NCI-H345 treated with DMSO at 0.1 percent for 48 hours (cell line): ENCODE data around the gene DMRTC2.
"Not testable (repeated sequence)": the region's sequence is repeated elsewhere in the genome, so short reads cannot be mapped to it uniquely, and the experiment has no call there.

Experiments
- DNase-seq: peaks from one replicate; lab custom pipeline; 2025; ENCODE audit not compliant: unreplicated experiment; lab: John Stamatoyannopoulos, UW

Gene DMRTC2

GRCh38 chr19:41869374-41869955 is 24.6 kb downstream of the DMRTC2 start:
- DNase-seq: no peak

GRCh38 chr19:41870401-41870873 is 25.6 kb downstream of the DMRTC2 start:
- no peak for DNase-seq

GRCh38 chr19:41871573-41872383 is 26.9 kb downstream of the DMRTC2 start:
- no peak for DNase-seq

- DNase-seq: no peak
Measured at GRCh38 chr19:41872384-41872774, 27.5 kb downstream of the DMRTC2 start.

GRCh38 chr19:41872775-41873647 is 28.2 kb downstream of the DMRTC2 start:
- DNase-seq: no peak

GRCh38 chr19:41875973-41876372 is 31.1 kb downstream of the DMRTC2 start:
- not testable (repeated sequence) for DNase-seq

GRCh38 chr19:41876847-41877832 is 32.3 kb downstream of the DMRTC2 start, which contains the start of gene CD79A:
Gene CD79A, plus strand, starts transcription at chr19:41877279. Its CDS starts 26 bp downstream, at chr19:41877305.
- no peak for DNase-seq

- no peak for DNase-seq
Measured at GRCh38 chr19:41877916-41878905, 33.4 kb downstream of the DMRTC2 start.

- no peak for DNase-seq
Measured at GRCh38 chr19:41879080-41879479, 34.2 kb downstream of the DMRTC2 start.

- DNase-seq: no peak
Measured at GRCh38 chr19:41879670-41880328, 35.0 kb downstream of the DMRTC2 start.

GRCh38 chr19:41880329-41880708 is 35.5 kb downstream of the DMRTC2 start:
- no peak for DNase-seq

- no peak for DNase-seq
Measured at GRCh38 chr19:41882568-41883462, 38.0 kb downstream of the DMRTC2 start, which contains the start of gene ARHGEF1. Gene ARHGEF1, plus strand, starts transcription at chr19:41883184. Its CDS starts 4,899 bp downstream, at chr19:41888083.

GRCh38 chr19:41883463-41883820 is 38.6 kb downstream of the DMRTC2 start:
- DNase-seq: no peak

- peak; percentile 78 for DNase-seq
Measured at GRCh38 chr19:41883821-41884733, 39.2 kb downstream of the DMRTC2 start.

- no peak for DNase-seq
Measured at GRCh38 chr19:41886761-41887710, 42.2 kb downstream of the DMRTC2 start.
